HG03439 (cell line): ENCODE data around the gene DHX36.

Experiments used
- ATAC-seq: cut with Tn5 transposase; IDR thresholded peaks from one replicate; pipeline ENCODE4 v1.9.1; 2021; ENCODE audit warnings: mild to moderate bottlenecking, moderate library complexity; ENCODE audit not compliant: unreplicated experiment

The DHX36 gene

DNA sequence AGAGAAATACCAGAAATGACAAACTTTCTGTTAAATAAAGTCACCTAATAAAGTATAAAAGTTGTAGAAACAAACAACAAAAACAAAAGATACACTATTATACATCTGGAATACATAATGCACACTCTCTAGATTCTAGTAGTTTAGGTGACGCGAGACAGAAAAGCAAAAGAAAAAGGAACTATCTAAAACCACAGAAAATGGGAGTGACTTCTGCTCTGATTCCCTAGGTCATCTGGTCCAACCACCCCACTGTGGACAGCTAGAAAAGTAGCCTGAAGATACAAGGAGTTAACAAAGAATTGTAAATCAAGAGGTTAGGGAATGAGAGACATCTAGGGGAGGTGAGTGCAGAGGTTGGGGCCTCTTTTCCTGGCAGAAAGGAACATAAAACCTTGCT, 39.1 kb downstream of the DHX36 start:
- no peak for ATAC-seq

DNA sequence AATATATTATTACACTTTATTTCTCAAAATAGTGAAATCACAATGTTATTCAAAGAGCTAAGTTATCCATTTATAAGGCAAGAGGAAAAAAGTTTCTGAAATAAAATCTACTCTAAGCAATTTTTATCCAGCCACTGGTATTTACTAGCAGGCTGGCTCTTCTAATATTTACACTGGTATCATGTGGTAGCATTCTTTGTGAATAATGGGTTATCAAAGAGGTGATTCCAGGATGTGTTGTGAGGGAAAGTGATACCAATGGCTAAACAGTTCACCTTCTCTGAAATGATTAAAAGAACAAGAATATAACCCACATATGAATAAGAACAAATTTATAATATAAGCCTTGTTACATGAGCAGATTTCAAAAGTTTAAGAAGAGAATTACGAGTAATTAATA, 44.1 kb downstream of the DHX36 start:
- ATAC-seq: no peak

DNA sequence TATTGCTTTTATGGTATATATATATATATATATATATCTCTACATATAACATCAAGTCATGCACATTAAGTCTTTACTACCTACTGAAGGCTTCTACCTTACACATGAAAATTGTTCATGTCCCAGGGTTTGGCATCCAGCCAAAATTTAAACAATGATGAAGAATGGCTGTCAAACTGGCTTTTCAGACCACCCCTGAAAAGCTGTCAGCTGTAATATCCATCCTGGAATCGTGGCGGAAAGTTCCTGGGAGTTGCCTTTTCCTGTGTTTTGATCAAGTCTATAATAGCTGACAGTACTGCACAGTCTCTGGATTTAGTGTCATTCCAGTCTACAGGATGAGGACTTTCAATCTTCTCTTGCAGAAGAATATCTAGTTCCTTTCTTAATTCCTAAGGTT, 48.3 kb downstream of the DHX36 start:
- ATAC-seq: no peak

DNA sequence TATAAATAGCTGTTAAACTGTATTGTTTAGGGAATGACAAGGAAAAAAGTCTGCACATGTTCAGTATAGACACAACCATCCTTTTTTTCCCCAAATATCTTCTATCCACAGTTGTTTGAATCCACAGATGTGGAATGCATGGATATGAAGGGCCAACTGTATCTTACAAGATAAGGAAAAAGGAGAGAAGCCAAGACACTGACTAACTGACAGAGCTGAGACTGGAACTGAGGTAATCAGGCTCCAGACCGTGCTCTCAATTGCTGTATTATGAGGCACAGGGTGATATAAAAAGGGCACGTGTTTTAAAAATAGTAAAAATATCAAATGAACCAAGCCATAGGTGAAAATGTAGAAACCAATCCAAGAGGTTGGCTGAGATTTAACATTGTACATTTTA, 49.0 kb downstream of the DHX36 start:
- ATAC-seq: no peak

DNA sequence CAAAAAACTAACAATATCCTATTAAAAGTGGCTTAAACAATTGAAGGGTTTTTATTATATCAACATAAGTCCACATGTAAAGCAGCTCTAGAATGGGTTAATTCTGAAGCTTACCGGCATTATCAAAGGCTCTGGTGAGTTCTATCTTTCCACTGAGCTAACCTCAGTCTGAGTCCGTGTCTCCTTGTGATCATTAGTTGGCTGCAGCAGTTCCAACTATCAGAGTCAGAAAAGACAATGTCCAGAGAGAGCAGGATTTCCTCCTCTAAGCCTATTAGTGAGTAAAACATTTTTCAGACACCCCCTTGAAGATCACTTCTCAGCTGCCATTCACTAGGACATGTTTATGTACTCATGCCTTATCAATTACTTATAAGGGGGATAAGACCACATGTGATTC, 49.9 kb downstream of the DHX36 start:
- no peak for ATAC-seq

DNA sequence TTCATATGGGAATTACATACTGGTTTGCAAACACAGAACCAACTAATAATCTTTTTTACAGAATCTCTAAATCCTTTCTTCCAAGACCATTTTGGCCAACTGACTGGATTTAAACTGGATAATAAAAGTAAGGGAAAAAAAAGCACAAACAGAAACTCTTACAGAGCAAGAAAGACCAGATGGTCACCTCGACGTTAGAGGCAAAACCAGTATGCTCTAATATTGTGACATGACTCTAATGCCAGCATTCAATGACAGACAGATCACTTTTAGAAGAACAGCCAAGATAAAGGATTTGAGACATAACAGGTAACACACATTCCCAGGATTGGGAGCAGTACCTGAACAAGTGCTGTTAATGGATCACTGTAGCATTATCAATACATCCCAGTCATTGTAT, 50.9 kb downstream of the DHX36 start:
- no peak for ATAC-seq

DNA sequence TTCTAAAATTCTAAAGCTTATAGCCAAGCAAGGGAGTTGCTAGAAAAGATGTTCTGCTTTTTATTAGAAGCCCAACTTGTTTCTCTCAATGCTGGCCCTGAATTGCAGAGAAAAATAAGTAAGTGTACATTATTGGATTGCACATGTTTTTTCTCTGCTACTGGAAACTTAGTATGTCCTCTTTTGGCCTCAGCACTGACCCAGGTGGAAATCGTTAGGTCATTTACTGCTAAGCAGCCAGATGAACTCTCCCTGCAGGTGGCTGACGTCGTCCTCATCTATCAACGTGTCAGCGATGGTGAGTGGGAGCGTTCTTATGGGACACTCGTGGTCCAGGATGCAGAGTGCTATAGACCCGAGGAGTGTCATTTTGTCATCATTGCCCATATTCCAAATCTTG, 69.8 kb downstream of the DHX36 start:
- no peak for ATAC-seq

DNA sequence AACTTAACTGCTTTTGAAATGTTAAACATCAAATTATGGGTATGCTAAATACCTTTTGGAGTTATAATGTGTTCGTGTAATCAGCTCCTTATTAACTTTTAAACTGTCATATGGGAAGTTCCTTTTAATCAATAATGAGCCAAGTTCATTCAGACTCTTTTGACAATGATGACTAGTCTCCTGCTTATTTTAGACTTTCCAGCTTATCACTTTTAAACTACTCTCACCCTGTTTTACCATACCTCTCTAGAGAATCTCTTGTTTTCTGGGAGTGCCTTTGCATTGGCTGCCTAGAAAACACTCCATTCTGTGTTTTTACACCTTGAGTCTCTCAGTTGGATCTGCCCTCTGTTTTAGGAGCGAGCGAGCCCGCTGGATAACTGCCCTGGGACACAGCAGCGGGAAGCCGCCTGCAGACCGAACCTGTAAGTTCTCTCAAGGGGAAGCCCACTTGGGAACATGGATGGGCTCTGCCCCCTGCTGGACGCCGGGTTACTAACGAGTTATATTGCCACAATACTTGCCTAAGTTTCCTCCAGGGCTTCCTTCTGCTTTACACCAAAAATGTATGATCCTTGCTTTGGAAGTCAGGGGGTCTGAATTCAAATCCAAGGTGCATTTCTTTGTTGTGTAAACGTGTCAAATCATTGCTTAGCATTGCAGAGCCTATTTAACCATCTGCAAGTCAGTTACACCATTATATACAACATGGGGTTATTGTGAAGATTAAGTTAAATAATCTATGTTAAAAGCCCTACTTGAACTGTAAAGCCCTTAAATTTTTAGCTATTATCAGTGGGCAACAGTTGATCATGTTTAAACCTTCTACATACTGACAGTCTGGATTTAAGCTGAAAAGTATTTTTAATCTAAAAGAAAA, 71.3 kb downstream of the DHX36 start:
- ATAC-seq: peak; percentile 87

DNA sequence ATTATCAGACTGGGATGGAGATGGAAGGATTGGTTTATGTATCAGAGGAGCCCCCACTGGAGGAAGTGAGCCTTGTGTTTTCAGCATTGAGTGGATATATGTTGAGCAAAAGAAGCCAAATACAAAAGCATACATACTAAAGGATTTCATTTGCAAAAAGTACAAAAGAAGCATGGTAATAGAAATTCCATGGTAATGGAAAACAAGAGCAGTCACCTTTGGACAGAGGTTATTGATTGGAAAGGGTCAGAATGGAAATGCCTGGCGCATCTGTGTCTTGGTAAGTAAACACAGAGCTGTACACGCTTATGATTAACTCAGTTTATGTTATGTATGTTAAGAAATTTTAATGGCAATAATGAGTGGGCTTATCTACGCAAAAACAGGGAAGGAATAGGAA, 72.7 kb downstream of the DHX36 start:
- ATAC-seq: no peak

DNA sequence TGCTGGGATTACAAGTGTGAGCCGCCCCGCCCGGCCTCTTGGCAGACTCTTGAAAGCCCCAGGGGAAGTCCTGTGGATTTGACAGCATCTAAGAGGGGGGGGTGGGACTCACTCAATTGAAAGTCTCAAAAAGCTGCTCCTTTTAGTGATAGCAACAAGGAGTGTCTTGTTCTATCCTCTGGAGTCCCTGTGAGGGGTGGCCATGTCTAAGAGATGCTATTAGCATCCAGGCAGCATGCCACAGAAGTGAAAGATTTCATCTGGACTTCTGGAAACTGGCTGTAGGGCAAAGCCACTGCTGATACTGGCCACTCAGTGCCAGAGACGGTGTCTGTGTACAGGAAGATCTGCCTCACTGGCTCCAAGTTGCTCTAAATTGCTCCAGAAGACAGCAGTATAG, 74.0 kb downstream of the DHX36 start:
- no peak for ATAC-seq

DNA sequence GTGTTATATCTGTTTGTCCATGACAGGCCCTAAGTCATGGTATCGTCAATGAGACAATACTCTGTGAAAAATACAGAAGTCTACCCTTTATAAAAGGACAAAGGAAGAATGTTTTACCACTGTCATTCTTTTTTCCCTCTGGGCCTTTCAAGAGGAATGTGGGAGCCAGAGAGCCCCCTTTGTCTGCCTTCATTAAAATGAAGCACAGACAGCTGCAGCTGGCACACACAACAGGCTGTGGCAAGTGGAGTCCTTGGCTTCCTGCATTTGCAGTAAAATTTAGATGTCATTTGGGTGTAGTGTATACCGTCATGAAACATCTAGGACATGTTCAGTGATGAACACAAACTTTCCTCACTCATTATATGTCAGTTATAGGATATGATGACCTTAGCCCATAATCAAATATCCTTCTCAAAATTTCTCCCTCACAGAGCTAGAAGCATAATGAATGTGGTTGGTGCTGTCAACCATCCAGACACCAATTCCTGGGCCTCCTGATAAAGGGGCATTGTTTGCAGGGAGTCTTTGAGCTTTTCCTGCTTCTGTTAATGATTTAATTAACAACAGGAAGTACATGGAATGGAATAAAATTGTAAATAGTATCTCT, 76.4 kb downstream of the DHX36 start:
- ATAC-seq: no peak

DNA sequence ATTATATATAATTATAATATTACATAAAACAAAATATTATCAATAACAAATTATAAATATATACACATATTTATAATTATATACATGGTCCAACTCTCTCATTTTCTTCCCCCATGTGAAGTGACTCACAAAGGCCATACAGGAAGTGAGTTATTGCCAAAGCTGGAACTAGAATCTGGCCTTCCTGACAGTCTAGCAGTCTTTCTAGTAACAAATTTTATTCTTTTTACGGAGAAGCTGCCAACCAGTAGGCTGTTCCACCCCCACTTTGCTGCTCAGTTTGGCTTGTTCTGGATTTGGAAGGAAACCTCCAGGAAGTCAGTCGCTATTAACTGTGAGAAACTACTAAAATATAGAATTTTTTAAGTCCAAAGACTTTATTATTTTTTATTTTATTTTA, 79.6 kb downstream of the DHX36 start:
- ATAC-seq: no peak

DNA sequence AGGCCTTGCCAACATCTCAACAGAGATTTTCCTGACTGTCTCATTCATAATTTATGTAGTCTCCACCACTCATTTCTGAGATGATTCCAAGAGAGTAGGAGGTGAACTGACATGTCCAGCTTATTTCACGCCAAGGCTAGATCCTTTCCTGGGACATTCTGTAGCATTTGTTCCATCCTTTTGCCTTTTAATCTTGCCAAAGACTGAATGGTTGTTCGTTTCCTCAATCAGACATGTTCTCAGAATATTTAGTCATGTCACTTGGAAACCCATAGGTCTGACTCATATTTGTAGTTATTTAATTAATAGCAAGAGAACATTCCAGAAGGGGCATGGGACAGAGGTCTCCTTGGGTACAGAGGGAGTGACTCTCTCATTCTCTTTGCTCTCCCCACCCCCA, 80.9 kb downstream of the DHX36 start:
- no peak for ATAC-seq

DNA sequence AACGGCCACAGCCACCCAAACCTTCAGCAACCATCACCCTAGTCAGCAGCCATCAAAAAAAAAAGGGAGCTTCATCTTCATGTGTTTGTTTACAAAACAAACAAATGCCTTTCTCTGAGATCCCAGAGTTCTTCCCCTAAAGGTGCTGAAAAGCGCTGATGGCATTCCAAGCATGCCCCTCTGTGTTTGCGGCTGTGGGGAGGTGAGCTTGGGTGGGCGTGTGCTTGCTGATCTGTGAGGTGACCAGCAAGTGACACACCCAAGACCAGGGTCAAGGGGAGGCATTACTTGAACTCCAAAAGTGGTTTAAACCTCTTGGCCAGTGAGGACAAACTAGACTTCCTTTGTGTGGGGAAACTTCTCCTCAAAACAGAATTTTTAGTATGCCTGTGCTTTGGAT, 81.5 kb downstream of the DHX36 start:
- ATAC-seq: no peak

DNA sequence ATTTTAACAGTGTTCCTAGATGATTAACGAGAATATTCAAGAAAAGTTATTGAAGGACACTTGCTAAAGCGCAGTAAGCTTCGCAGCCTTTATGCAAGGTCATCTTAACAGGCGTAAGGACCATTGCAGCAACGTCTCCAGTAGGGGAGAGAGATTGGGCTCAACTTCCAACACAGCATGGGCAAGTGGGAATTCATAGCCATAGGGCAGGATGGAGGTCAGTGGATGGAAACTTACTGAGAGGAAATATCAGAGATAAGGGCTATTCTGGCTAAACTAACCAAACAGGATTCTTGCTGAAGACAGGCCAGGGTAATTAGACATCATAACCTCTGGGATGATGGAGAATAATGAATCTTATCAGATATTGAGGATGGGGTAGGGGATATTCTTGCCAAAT, 82.8 kb downstream of the DHX36 start:
- ATAC-seq: no peak

DNA sequence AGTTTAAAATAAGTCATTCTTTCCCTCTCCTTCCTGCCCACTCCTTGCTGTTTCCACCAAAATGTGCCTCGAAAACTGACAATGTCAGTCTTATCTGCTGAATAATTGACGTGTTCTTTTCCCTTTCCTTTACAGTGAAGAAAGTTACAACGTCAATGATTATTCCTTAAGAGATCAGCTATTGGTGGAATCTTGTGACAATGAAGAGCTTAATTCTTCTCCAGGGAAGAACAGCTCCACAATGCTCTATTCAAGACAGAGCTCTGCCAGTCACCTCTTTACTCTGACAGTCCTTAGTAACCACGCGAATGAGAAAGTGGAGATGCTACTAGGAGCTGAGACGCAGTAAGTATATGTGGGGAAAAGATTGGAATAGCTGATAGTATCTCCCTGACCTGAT, 84.1 kb downstream of the DHX36 start:
- ATAC-seq: no peak

DNA sequence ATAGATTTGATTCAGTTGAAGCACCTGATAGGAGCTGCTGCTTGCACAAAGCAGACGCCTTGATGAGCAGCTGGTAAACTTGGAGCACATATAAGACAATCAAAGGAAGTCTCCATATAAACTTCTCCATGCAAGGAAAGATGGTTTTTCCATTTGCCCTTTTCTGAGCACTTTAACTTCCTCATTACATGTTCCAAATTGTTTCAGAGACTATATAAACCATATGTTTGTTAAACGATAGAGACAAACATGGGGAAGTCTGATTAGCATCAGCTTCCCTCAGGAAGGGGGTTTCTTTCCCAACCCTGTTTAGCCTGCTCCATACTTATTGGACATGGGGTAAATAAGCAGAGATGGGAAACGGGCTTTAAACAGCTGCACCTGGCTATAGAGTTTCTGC, 88.0 kb downstream of the DHX36 start:
- no peak for ATAC-seq

DNA sequence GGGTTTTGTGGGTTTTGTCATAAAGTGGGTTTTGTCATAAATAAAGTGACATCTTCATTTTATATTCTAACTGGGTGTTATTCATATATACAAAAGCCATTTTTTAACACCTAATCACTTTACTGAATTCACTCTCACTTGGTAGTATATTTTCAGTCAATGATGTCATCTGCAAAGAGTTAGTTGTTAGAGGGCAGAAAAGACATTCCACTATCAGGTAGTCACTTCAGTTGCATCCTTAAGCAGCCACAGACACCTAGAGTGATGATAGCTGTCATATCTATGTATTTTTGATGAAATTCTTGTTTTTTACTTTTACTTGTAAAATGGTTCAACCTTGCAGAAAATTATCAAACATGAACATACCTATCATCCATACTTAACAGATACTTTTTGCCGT, 89.0 kb downstream of the DHX36 start:
- ATAC-seq: no peak

DNA sequence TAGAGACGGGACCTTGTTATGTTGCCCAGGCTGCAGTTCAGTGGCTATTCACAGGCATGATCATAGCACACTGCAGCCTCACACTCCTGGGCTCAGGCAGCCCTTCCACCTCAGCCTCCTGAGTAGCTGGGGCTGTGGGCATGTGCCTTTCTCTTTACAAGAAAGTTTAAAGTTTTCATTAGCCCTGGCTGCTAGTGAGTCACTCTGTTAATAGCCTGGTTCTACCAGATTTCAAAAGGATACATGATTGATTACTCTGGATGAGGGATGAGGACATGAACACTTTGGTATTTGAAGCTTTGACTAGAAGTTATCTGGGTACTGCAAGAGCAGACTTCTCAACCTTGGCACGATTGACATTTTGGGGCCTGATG, 95.1 kb downstream of the DHX36 start:
- ATAC-seq: no peak

DNA sequence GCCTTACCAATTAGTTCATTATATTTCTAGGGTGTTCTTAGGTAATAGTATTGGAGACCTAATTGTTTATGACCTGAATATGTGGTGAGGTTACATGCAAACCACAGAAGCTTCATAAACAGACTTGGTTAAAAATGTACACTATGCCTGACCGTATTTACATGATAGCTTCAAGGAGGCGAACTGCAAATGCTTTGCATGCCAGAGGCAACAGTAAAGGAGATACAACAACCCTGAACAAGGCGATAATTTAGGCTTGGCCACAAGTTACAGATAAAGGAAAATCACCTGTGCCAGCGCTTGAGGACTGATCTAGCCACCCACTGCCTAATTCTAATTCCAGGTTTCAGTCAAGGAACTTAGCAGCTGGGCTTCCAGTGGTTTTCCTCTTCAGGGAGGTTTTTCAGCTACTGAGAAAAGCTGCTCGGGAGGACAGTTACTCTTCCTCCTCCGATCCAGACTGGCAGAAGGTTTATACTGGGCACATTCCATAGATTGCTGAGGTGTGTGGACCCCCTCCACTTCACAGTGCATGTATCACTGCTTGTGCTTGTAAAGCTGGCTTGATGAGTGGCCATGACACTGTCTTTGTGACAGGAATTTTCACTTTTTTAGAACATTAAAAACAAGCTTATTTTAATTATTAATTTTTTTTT, 95.6 kb downstream of the DHX36 start:
- no peak for ATAC-seq

DNA sequence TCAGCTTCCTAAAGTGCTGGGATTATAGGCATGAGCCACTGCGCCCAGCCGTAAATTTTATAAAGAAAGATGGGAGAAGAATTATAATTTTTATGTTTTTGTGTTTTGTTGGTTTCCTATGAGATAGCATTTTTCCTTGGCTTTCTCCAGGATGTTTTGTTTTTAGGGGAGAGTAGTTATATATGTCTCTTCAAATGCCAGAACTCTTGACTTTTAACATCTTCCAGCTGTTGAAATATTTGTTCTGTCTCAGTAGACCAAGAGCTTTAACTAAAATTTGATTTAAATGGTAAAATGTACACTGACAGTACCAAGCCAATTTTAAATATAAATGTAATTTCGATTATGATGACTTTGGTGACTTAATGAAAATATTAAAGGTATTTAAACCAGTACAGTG, 96.8 kb downstream of the DHX36 start:
- ATAC-seq: no peak

DNA sequence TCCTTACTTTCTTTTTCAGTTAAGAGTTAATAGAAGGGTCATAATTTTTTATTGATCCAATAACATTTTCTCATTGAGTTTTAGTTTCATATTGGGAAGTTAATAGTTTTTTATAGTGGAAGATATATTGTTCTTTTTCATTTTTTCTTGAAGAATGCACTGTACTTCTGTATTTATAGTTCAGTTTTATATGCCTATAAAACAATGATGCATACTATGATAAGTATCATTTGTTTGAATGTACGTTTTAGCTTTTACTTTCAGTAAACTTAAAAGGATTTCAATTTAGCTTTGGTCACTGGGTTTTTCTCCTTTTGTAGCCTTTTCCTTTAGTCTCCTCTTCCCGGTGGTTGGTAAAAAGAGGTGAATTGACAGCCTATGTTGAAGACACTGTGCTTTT, 98.8 kb downstream of the DHX36 start:
- ATAC-seq: no peak
